K562 (cell line): ENCODE measurements around the gene CELF4. TPM values are rescaled to one million over a fixed set of nuclear protein-coding genes. Genes with fewer than 3 reads are reported as not detected.

ENCODE experiments used
- ATAC-seq: fragments of 200-7000 bp; cut with Tn5 transposase; 3 replicates; pipeline ENCODE4 v1.9.1; 2020; ENCODE audit warnings: moderate library complexity
- BruUV-seq: library from RNA; stranded (reverse); fragments of 400-500 nt; replicated peaks from 2 replicates; lab custom pipeline; 2021; lab: Mats Ljungman, UMichigan
- CTCF ChIA-PET: fragments of 300-600 bp; formaldehyde crosslinking; extraction: SDS; loops from one replicate; lab custom pipeline; 2021; ENCODE audit warnings: low intra/inter-chr PET ratio; lab: Yijun Ruan, JAX
- POLR2A ChIA-PET: fragments of 300-600, 350-650 bp; sonication (Branson Sonifier 250); formaldehyde crosslinking; extraction: SDS; loops from one replicate; lab custom pipeline; 2021; ENCODE audit warnings: antibody characterized with exemption, inconsistent platforms; lab: Yijun Ruan, JAX
- DNase-seq, 4 experiments: peaks; one replicate each; pipeline versions ENCODE4 v3.0.0 to v3.0.0-alpha.2; 2011 to 2018; ENCODE audit warnings: low spot score in 3 of 4, mixed read lengths in 3 of 4; ENCODE audit errors: extremely low read depth in 1 of 4
- FAIRE-seq: peaks from 2 replicates; lab custom pipeline; 2011; peaks lifted over from hg19 to GRCh38; lab: Jason Lieb, UNC
- H2AFZ ChIP-seq: 2 replicates; pipeline ENCODE4 v1.6.0; 2011; ENCODE audit warnings: low read depth, low read length, control low read depth, inconsistent platforms
- H3K27ac ChIP-seq: fragments of 200-600 bp; 3 replicates; pipeline ENCODE4 v1.8.0; 2011; ENCODE audit warnings: low read depth, mild to moderate bottlenecking, control low read depth, inconsistent platforms, low read length, moderate library complexity, mixed read lengths; ENCODE audit errors: extremely low read depth
- H3K27me3 ChIP-seq, 2 experiments: fragments of 300-600 bp in 1 of 2; 2 replicates in 1 of 2; 3 replicates in 1 of 2; pipeline versions ENCODE4 v1.6.0 to v1.8.0; 2011; ENCODE audit warnings: inconsistent platforms in 2 of 2, low read length in 2 of 2, mild to moderate bottlenecking in 1 of 2, mixed read lengths in 1 of 2, moderate library complexity in 1 of 2; ENCODE audit not compliant: control insufficient read depth in 2 of 2, insufficient read depth in 2 of 2
- H3K36me3 ChIP-seq: fragments of 300-600 bp; 3 replicates; pipeline ENCODE4 v1.8.0; 2011; ENCODE audit warnings: mild to moderate bottlenecking, low read length, inconsistent platforms; ENCODE audit not compliant: control insufficient read depth, insufficient read depth
- H3K4me1 ChIP-seq, 2 experiments: fragments of 200-600 bp in 1 of 2; replicated peaks in 1 of 2; 2 replicates in 1 of 2; 3 replicates in 1 of 2; pipeline versions ENCODE4 v1.5.1 to v1.8.0; 2011; ENCODE audit warnings: inconsistent platforms in 2 of 2, low read length in 2 of 2, mild to moderate bottlenecking in 1 of 2, mixed read lengths in 1 of 2, moderate library complexity in 1 of 2; ENCODE audit not compliant: control insufficient read depth in 2 of 2, insufficient read depth in 2 of 2
- H3K4me2 ChIP-seq: 2 replicates; pipeline ENCODE4 v1.6.1; 2011; ENCODE audit warnings: low read length, control low read depth, inconsistent platforms, mixed read lengths; ENCODE audit not compliant: insufficient read depth
- H3K4me3 ChIP-seq: fragments of 200-600 bp; sonication (generic), shearing (Covaris generic); 2 replicates; pipeline ENCODE4 v1.5.1; 2016; ENCODE audit warnings: control low read depth, inconsistent platforms
- H3K79me2 ChIP-seq: fragments of 200-600 bp; 3 replicates; pipeline ENCODE4 v1.8.0; 2011; ENCODE audit warnings: low read length, inconsistent platforms; ENCODE audit not compliant: control insufficient read depth, insufficient read depth
- H3K9ac ChIP-seq, 2 experiments: 2 replicates each; pipeline versions ENCODE4 v1.6.0 to v1.6.1; 2011; ENCODE audit warnings: low read depth in 2 of 2, low read length in 2 of 2, control low read depth in 1 of 2, inconsistent platforms in 1 of 2, mild to moderate bottlenecking in 1 of 2, mixed read lengths in 1 of 2; ENCODE audit not compliant: insufficient read depth in 1 of 2
- H3K9me1 ChIP-seq: one replicate; pipeline ENCODE4 v1.6.0; 2011; ENCODE audit warnings: inconsistent platforms, mild to moderate bottlenecking, low read length, moderate library complexity; ENCODE audit not compliant: control insufficient read depth, insufficient read depth
- H3K9me3 ChIP-seq: replicated peaks from 2 replicates; pipeline ENCODE4 v1.5.1; 2011; ENCODE audit warnings: low read depth, low read length, inconsistent platforms; ENCODE audit not compliant: control insufficient read depth, insufficient read depth
- H4K20me1 ChIP-seq: replicated peaks from 2 replicates; pipeline ENCODE4 v1.6.1; 2011; ENCODE audit warnings: low read length, inconsistent platforms, mixed read lengths; ENCODE audit not compliant: control insufficient read depth, insufficient read depth
- FOXK2 ChIP-seq, 2 experiments: fragments of 450-650 bp; IDR thresholded peaks in 1 of 2; conservative IDR thresholded peaks in 1 of 2; 2 replicates each; pipeline ENCODE4 v1.6.1; 2016; ENCODE audit warnings: low read depth in 2 of 2, mild to moderate bottlenecking in 1 of 2
- GABPA ChIP-seq: fragments of 200-800 bp; sonication (Bioruptor generic); conservative IDR thresholded peaks from 2 replicates; pipeline ENCODE4 v1.6.1; 2016; ENCODE audit warnings: low read depth, missing genetic modification characterization, missing compliant biosample characterization
- HDAC2 ChIP-seq: fragments of 450-650 bp; IDR thresholded peaks from 2 replicates; pipeline ENCODE4 v1.6.1; 2016; ENCODE audit warnings: mild to moderate bottlenecking
- MITF ChIP-seq: IDR thresholded peaks from 2 replicates; pipeline ENCODE4 v1.6.1; 2014; ENCODE audit warnings: antibody characterized with exemption
- MYBL2 ChIP-seq, 2 experiments: fragments of 450-650 bp in 1 of 2; sonication (generic) in 1 of 2; formaldehyde crosslinking in 1 of 2; IDR thresholded peaks; 2 replicates each; pipeline versions ENCODE4 v1.6.1 to v1.8.1; 2017 to 2022; ENCODE audit warnings: borderline replicate concordance in 1 of 2, inconsistent platforms in 1 of 2, low read depth in 1 of 2, mild to moderate bottlenecking in 1 of 2, missing genetic modification reagents in 1 of 2, moderate library complexity in 1 of 2
- NELFE ChIP-seq: IDR thresholded peaks from 2 replicates; pipeline ENCODE4 v1.6.1; 2011; ENCODE audit warnings: mild to moderate bottlenecking; ENCODE audit not compliant: insufficient read depth, insufficient read length
- TCF3 ChIP-seq: sonication (generic); formaldehyde crosslinking; IDR thresholded peaks from 2 replicates; pipeline ENCODE4 v1.4.0; 2020; ENCODE audit warnings: mild to moderate bottlenecking, missing genetic modification reagents
- ZNF239 ChIP-seq: fragments of 250-450 bp; sonication (Bioruptor Pico); IDR thresholded peaks from 2 replicates; pipeline ENCODE4 v1.4.0; 2020; ENCODE audit warnings: mild to moderate bottlenecking
- ZNF583 ChIP-seq: fragments of 250-450 bp; sonication (Bioruptor Pico); IDR thresholded peaks from 2 replicates; pipeline ENCODE4 v1.4.0; 2020
- WGBS: fragments of 100-300 bp; shearing (Covaris generic); methylation state at CpG from one replicate; pipeline ENCODE4 v1.1.6; 2016; ENCODE audit warnings: low coverage, mixed read lengths; ENCODE audit not compliant: insufficient coverage; ENCODE audit errors: missing lambda C conversion rate; 5-methylcytosine and 5-hydroxymethylcytosine counted together
- in situ Hi-C: fragments of 300-500 bp; cut with MboI; formaldehyde crosslinking; loops from 4 replicates; pipeline ENCODE4 v1.15.0; 2018; ENCODE audit warnings: inconsistent platforms, mixed read lengths
- intact Hi-C: fragments of 100-400 bp; cut with micrococcal nuclease; formaldehyde crosslinking; loops from 2 replicates; pipeline ENCODE4 v1.14.2; 2022
- polyA plus RNA-seq, 8 experiments: library from polyadenylated mRNA; depleted of rRNA in 4 of 8; stranded (reverse) in 5 of 8; unstranded in 3 of 8; fragments of >200 nt; fragmentation: Nextera tagmentation in 2 of 8; fragmentation: Illumina TruSeq in 1 of 8; extraction: Ambion mirVana in 2 of 8; extraction: Trizol in 1 of 8; gene quantifications; 2 replicates each; pipeline versions ENCODE4 v1.2.1 to v1.2.3, GENCODE V29; 2011 to 2014; ENCODE audit warnings: inconsistent platforms in 1 of 8, missing spikeins in 1 of 8
- total RNA-seq, 7 experiments: library from RNA; depleted of rRNA in 6 of 7; stranded (reverse); fragments of >200 nt in 6 of 7; fragmentation: Illumina TruSeq in 2 of 7; extraction: Trizol in 2 of 7; gene quantifications; 2 replicates each; pipeline versions ENCODE4 v1.2.1 to v1.2.3, GENCODE V29; 2011 to 2021; ENCODE audit warnings: low replicate concordance in 1 of 7
- TF ChIP-seq, protein P1 (sequence below): sonication (generic); formaldehyde crosslinking; IDR thresholded peaks from 2 replicates; pipeline ENCODE4 v1.8.0; 2022; ENCODE audit warnings: mild to moderate bottlenecking, missing genetic modification reagents

CELF4 gene
- total and polyA plus RNA-seq, 9 of the 15 experiments (the other 6 are each of a cell fraction or from before 2014, with no cell fraction given) = 0.04 to 0.24 (median 0.07) TPM; not detected in 3

DNA sequence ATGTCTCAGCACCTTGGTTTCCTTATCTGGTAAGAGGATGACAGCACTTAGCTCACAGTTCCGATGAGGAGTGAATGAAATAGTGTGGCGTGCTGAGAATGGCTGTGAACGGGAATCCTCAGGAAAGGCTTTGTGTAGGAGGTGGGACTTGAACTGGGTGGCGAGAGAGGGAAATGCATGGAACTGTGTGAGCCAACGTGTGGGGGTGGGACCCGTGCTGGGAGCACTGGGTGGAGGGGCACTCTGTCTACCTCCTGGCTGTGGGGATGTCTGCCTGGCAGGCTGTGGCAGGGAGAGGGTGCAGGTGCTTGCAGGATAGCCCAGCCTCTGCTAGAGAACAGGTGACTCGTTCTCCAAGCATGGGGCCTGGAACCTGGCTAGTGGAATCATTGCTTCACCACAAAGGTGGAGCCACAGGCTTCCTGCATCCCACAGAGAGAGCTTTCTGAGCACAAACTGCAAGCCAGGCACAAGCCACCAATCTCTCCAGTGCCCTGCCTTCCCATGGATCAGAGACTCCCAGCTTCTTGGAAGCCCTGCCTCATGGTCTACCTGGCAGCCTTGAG lies 145.2 kb downstream of the CELF4 start:
- no peak overlapping the region for H3K27ac ChIP-seq
- no peak overlapping the region for H2AFZ ChIP-seq
- no peak for TF ChIP-seq NELFE
- TF ChIP-seq GABPA (tag) = no peak
- TF ChIP-seq FOXK2 (conservative IDR thresholded peaks at IDR 0.05 in 1 of 2, IDR thresholded peaks at IDR 0.05 in 1 of 2; ENCODE audit: low read depth in 2 of 2) = no peak
- no peak for TF ChIP-seq TCF3 (CRISPR knock-in tag)
- TF ChIP-seq, protein P1, sequence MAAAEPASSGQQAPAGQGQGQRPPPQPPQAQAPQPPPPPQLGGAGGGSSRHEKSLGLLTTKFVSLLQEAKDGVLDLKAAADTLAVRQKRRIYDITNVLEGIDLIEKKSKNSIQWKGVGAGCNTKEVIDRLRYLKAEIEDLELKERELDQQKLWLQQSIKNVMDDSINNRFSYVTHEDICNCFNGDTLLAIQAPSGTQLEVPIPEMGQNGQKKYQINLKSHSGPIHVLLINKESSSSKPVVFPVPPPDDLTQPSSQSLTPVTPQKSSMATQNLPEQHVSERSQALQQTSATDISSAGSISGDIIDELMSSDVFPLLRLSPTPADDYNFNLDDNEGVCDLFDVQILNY (CRISPR knock-in tag) = no peak
- TF ChIP-seq ZNF239 (CRISPR knock-in tag) = no peak
- TF ChIP-seq MYBL2 (IDR thresholded peaks at IDR 0.05; ENCODE audit: low read depth) = no peak
- TF ChIP-seq MYBL2 (CRISPR knock-in tag; IDR thresholded peaks at IDR 0.05; ENCODE audit: borderline replicate concordance) = no peak
- TF ChIP-seq HDAC2 = no peak
- no peak for TF ChIP-seq ZNF583
- no peak for TF ChIP-seq MITF
- TF ChIP-seq, all 486 proteins: peak for 0
- no peak overlapping the region for H3K4me3 ChIP-seq
- intact Hi-C loops (no loop called here), in situ Hi-C loops (no loop called here)
- ChIA-PET POLR2A (interaction anchor here (0.6 to 0.9 kb wide), 2 partner anchors 33 to 746 kb away, joined by 3 read pairs; no protein-coding TSS in a partner anchor), CTCF (no interaction called here)
- no peaks in the 10 kb centered on the region for H3K9me1 ChIP-seq
- BruUV-seq = no TSS peak
- H3K79me2 ChIP-seq = no peaks in the 10 kb centered on the region
- DNase-seq = no peak
- no peaks in the 10 kb centered on the region for H4K20me1 ChIP-seq
- no peak for FAIRE-seq
- H3K9me3 ChIP-seq = no peaks in the 10 kb centered on the region
- H3K4me2 ChIP-seq = no peak overlapping the region
- no peak overlapping the region for H3K9ac ChIP-seq
- WGBS = 1% methylated on average over 7 of the region's 7 CpGs
- H3K4me1 ChIP-seq = no peaks in the 10 kb centered on the region
- no peak for ATAC-seq
- H3K27me3 ChIP-seq = no peaks in the 10 kb centered on the region
- H3K36me3 ChIP-seq = no peaks in the 10 kb centered on the region
